ENCODE data around the gene PHTF1. TPM values are rescaled to one million over a fixed set of nuclear protein-coding genes. Genes with fewer than 3 reads are reported as not detected.

PHTF1 gene
- total and polyA plus RNA-seq, 2 of the 4 experiments (the other 2 are of a cell fraction): 9.6 to 13.3 TPM

- intact Hi-C loops (cut with micrococcal nuclease): no loop called here
- Histone ChIP-seq H4K20me1 (ENCODE audit: insufficient read depth, low read length) (no peaks in the 10 kb centered on the region), H3K79me1 (ENCODE audit: low read depth in 1 of 2, low read length in 2 of 2) (peaks cover 9 to 21% of the 10 kb centered on the region in 2 experiments; a peak in 3 of 4 replicates), H3K9ac (ENCODE audit: low read depth, low read length) (peak overlapping the region; percentile 100), H2AFZ (replicated peaks; ENCODE audit: low read length, poor library complexity) (peak overlapping the region; percentile 95), H3K4ac (ENCODE audit: low read depth, low read length) (peak overlapping the region; percentile 95), H3K18ac (ENCODE audit: low read depth, low read length) (no peak overlapping the region), H3K4me3 (ENCODE audit: insufficient read depth, low read depth, low read length) (peak overlapping the region; percentile 86; the same call in 1 of the 2 replicates), H2BK15ac (ENCODE audit: low read depth, low read length) (no peak overlapping the region), H3K27me3 (ENCODE audit: control insufficient read depth, insufficient read depth, low read length) (no peaks in the 10 kb centered on the region), H2AK9ac (replicated peaks; ENCODE audit: low read depth, low read length, poor library complexity) (no peak overlapping the region), H3K9me3 (ENCODE audit: control insufficient read depth, insufficient read depth, low read length) (no peaks in the 10 kb centered on the region), H3K9me1 (ENCODE audit: insufficient read depth, low read length) (no peaks in the 10 kb centered on the region), H3K27ac (ENCODE audit: insufficient read depth, low read length) (peak overlapping the region; percentile 94), H4K5ac (ENCODE audit: low read depth, low read length) (peak overlapping the region; percentile 92; the same call in 1 of the 2 replicates), H3K56ac (ENCODE audit: extremely low read depth, insufficient read depth, low read length) (peak overlapping the region; percentile 98), H2BK5ac (ENCODE audit: low read depth, low read length, poor library complexity, severe bottlenecking) (peak overlapping the region; percentile 89), H3K23ac (ENCODE audit: low read depth, low read length) (peak overlapping the region; percentile 97), H2BK20ac (ENCODE audit: low read depth, low read length) (no peak overlapping the region), H4K8ac (ENCODE audit: low read depth in 2 of 2, low read length in 2 of 2) (peak overlapping the region; percentile 98 to 99), H2AK5ac (ENCODE audit: low read depth, low read length) (peak overlapping the region; percentile 67), H3K4me2 (ENCODE audit: low read depth, low read length) (peak overlapping the region; percentile 90), H2BK120ac (ENCODE audit: low read depth, low read length) (no peak overlapping the region; the same call in 1 of the 2 replicates), H3K4me1 (ENCODE audit: control insufficient read depth, insufficient read depth, low read length) (no peaks in the 10 kb centered on the region), H3K36me3 (ENCODE audit: control insufficient read depth, insufficient read depth, low read length) (no peaks in the 10 kb centered on the region), H3K14ac (replicated peaks; ENCODE audit: low read depth, low read length) (peak overlapping the region; percentile 99; the same call in 1 of the 2 replicates), H4K91ac (ENCODE audit: insufficient read depth, low read depth, low read length) (peak overlapping the region; percentile 96)
- ChIA-PET POLR2A (ENCODE audit: unreplicated experiment) (interaction anchor here (0.7 to 1.0 kb wide), 2 partner anchors 51 to 54 kb away, joined by 3 to 16 read pairs; no protein-coding TSS in a partner anchor), CTCF (no interaction called here)
- 92% methylated on average over 12 of the region's 23 CpGs; no CpG with 5 or more reads in 1 of the 2 experiments for WGBS, 2 experiments (ENCODE audit: extremely low coverage in 2 of 2, insufficient read length in 1 of 2)
- no TSS peak for BruUV-seq (replicated peaks)
- DNase-seq (no peak), ATAC-seq (ENCODE audit: low read depth) (no peak)
- in situ Hi-C loops (cut with MboI; ENCODE audit: low sequenced_read_pairs): no loop called here
- no peak for TF ChIP-seq MAFK (IDR thresholded peaks at IDR 0.05; ENCODE audit: low read depth, low read length)
- no peak for TF ChIP-seq RCOR1 (IDR thresholded peaks at IDR 0.05; ENCODE audit: insufficient replicate concordance, low read length)
- no peak for TF ChIP-seq CEBPB (IDR thresholded peaks at IDR 0.05; ENCODE audit: low read depth, low read length)
- TF ChIP-seq RAD21 (IDR thresholded peaks at IDR 0.05; ENCODE audit: low read length): no peak
- dilution Hi-C loops (cut with HindIII; ENCODE audit: low sequenced_read_pairs, unreplicated experiment): no loop called here
Measured at GRCh38 chr1:113760102-113761080, 1.1 kb upstream of the PHTF1 start.
